Measurements from ENCODE around the gene SLC2A4RG.

GRCh38 chr20:63751471-63752271 lies 12.1 kb downstream of the SLC2A4RG start:
- no peak for TF ChIP-seq EZH2phosphoT487 (IDR thresholded peaks at IDR 0.05; ENCODE audit: insufficient read depth, low read depth)
- no peak for TF ChIP-seq EZH2 (IDR thresholded peaks at IDR 0.05; ENCODE audit: insufficient read depth, poor library complexity, severe bottlenecking)

All from GM23248 (cell line).